ENCODE data around the gene APOL1.

DNA sequence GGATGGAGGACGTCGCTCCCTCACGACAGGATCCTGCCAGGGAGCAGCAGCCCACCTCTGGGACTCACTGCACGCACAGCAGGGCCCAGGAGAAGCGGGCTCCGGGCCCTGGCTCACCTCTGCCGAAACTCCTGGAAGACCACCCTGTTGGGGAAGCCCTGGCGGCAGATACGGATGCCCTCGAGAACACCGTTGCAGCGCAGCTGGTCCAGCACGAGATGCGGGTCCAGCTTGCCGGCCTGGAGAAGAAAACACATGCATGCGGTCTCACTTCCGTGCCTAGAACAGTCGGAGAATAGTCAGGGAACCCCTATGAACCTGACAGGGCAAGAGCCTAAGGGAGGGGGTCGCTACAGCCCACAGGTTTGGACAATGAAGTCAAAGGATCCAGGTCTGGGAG lies 52.9 kb downstream of the APOL1 start:
- TF ChIP-seq, protein P1, sequence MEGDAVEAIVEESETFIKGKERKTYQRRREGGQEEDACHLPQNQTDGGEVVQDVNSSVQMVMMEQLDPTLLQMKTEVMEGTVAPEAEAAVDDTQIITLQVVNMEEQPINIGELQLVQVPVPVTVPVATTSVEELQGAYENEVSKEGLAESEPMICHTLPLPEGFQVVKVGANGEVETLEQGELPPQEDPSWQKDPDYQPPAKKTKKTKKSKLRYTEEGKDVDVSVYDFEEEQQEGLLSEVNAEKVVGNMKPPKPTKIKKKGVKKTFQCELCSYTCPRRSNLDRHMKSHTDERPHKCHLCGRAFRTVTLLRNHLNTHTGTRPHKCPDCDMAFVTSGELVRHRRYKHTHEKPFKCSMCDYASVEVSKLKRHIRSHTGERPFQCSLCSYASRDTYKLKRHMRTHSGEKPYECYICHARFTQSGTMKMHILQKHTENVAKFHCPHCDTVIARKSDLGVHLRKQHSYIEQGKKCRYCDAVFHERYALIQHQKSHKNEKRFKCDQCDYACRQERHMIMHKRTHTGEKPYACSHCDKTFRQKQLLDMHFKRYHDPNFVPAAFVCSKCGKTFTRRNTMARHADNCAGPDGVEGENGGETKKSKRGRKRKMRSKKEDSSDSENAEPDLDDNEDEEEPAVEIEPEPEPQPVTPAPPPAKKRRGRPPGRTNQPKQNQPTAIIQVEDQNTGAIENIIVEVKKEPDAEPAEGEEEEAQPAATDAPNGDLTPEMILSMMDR (IDR thresholded peaks at IDR 0.05), result no peak
- TF ChIP-seq SIN3A (IDR thresholded peaks at IDR 0.05; ENCODE audit: borderline replicate concordance, low read depth, low read length), result no peak
- TF ChIP-seq, protein P2, sequence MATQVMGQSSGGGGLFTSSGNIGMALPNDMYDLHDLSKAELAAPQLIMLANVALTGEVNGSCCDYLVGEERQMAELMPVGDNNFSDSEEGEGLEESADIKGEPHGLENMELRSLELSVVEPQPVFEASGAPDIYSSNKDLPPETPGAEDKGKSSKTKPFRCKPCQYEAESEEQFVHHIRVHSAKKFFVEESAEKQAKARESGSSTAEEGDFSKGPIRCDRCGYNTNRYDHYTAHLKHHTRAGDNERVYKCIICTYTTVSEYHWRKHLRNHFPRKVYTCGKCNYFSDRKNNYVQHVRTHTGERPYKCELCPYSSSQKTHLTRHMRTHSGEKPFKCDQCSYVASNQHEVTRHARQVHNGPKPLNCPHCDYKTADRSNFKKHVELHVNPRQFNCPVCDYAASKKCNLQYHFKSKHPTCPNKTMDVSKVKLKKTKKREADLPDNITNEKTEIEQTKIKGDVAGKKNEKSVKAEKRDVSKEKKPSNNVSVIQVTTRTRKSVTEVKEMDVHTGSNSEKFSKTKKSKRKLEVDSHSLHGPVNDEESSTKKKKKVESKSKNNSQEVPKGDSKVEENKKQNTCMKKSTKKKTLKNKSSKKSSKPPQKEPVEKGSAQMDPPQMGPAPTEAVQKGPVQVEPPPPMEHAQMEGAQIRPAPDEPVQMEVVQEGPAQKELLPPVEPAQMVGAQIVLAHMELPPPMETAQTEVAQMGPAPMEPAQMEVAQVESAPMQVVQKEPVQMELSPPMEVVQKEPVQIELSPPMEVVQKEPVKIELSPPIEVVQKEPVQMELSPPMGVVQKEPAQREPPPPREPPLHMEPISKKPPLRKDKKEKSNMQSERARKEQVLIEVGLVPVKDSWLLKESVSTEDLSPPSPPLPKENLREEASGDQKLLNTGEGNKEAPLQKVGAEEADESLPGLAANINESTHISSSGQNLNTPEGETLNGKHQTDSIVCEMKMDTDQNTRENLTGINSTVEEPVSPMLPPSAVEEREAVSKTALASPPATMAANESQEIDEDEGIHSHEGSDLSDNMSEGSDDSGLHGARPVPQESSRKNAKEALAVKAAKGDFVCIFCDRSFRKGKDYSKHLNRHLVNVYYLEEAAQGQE (IDR thresholded peaks at IDR 0.05; ENCODE audit: low read depth, low read length), result no peak
